Activated T-cell treated with anti-CD3 and anti-CD28 coated beads, Interleukin-2, amount 50 U/mL, for 24 hours (primary cell): Measurements from ENCODE around the gene OR2L5.

Experiments used
- DNase-seq: peaks from one replicate; pipeline ENCODE4 v3.0.0-alpha.2; 2020
- H3K27ac Mint-ChIP-seq: 2 replicates; pipeline ENCODE4 v1.8.0; 2020; ENCODE audit warnings: mild to moderate bottlenecking, mixed read lengths
- H3K27me3 Mint-ChIP-seq: 2 replicates; pipeline ENCODE4 v1.8.0; 2020; ENCODE audit warnings: mixed read lengths
- H3K36me3 Mint-ChIP-seq: 2 replicates; pipeline ENCODE4 v1.8.0; 2020; ENCODE audit warnings: low read depth, mixed read lengths
- H3K4me1 Mint-ChIP-seq: 2 replicates; pipeline ENCODE4 v1.8.0; 2020; ENCODE audit warnings: low read depth, mixed read lengths
- H3K4me3 Mint-ChIP-seq: 2 replicates; pipeline ENCODE4 v1.8.0; 2020; ENCODE audit warnings: mild to moderate bottlenecking, moderate library complexity, mixed read lengths
- H3K9me3 Mint-ChIP-seq: 2 replicates; pipeline ENCODE4 v1.8.0; 2020; ENCODE audit warnings: mixed read lengths

The OR2L5 gene

GRCh38 chr1:248065071-248065470 lies 51.6 kb downstream of the OR2L5 start:
- no peak for DNase-seq
- no peaks in the 10 kb centered on the region for H3K9me3 Mint-ChIP-seq
- no peaks in the 10 kb centered on the region for H3K4me1 Mint-ChIP-seq
- H3K36me3 Mint-ChIP-seq: no peaks in the 10 kb centered on the region
- H3K4me3 Mint-ChIP-seq: no peak overlapping the region
- H3K27ac Mint-ChIP-seq: no peak overlapping the region
- H3K27me3 Mint-ChIP-seq: no peaks in the 10 kb centered on the region

DNA sequence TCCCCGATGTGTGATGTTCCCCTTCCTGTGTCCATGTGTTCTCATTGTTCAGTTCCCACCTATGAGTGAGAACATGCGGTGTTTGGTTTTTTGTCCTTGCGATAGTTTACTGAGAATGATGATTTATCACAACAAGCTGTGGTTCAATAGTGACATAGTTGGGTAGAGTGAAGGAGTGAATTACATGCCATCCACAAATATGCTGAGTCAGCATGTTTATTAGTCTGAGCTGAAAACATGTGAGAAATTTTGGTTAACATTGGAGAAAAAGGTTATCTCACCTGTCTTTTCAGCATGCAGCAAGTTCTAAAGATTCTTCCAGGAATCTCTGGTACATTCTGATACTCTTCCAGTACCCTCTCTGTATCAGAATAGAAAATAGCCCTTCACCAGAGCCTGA lies 52.1 kb downstream of the OR2L5 start:
- no peak overlapping the region for H3K4me3 Mint-ChIP-seq
- H3K27ac Mint-ChIP-seq: no peak overlapping the region
- peaks cover 2% of the 10 kb centered on the region for H3K9me3 Mint-ChIP-seq
- no peaks in the 10 kb centered on the region for H3K4me1 Mint-ChIP-seq
- no peaks in the 10 kb centered on the region for H3K36me3 Mint-ChIP-seq
- DNase-seq: no peak
- no peaks in the 10 kb centered on the region for H3K27me3 Mint-ChIP-seq
